Common myeloid progenitor, CD34-positive (primary cell): Measurements from ENCODE around the gene RGS7.
"Not testable (repeated sequence)": the region's sequence is repeated elsewhere in the genome, so short reads cannot be mapped to it uniquely, and the experiment has no call there.

Experiments used
- CTCF ChIA-PET: fragments of 350-600 bp; sonication (Branson Sonifier 250); formaldehyde crosslinking; loops from one replicate; lab custom pipeline; 2021; ENCODE audit warnings: antibody characterized with exemption; lab: Charles Lee
- POLR2A ChIA-PET: fragments of 350-600 bp; sonication (Branson Sonifier 250); formaldehyde crosslinking; loops from one replicate; lab custom pipeline; 2021; ENCODE audit warnings: antibody characterized with exemption; lab: Charles Lee
- DNase-seq, 3 donors: peaks; one replicate each; pipeline versions ENCODE4 v3.0.0 to v3.0.0-alpha.2; 2013
- H3K27ac ChIP-seq, 2 experiments: 1 replicate in 1 of 2; 2 replicates in 1 of 2; pipeline ENCODE4 v1.7.0; 2013; ENCODE audit warnings: inconsistent platforms in 2 of 2, low read length in 2 of 2, mild to moderate bottlenecking in 2 of 2, low read depth in 1 of 2, moderate library complexity in 1 of 2; ENCODE audit not compliant: severe bottlenecking in 2 of 2, insufficient read depth in 1 of 2, poor library complexity in 1 of 2
- H3K27me3 ChIP-seq, 5 experiments: replicated peaks in 2 of 5; 1 replicate in 3 of 5; 2 replicates in 2 of 5; pipeline versions ENCODE4 v1.6.1 to v1.7.0; 2013; ENCODE audit warnings: low read length in 4 of 5, mild to moderate bottlenecking in 2 of 5, moderate library complexity in 2 of 5, inconsistent platforms in 1 of 5; ENCODE audit not compliant: insufficient read depth in 5 of 5, control insufficient read depth in 4 of 5
- H3K36me3 ChIP-seq, 4 experiments: 1 replicate in 2 of 4; 2 replicates in 2 of 4; pipeline versions ENCODE4 v1.6.1 to v1.7.0; 2013; ENCODE audit warnings: low read length in 3 of 4, control low read depth in 1 of 4, mild to moderate bottlenecking in 1 of 4; ENCODE audit not compliant: control insufficient read depth in 4 of 4, insufficient read depth in 4 of 4
- H3K4me1 ChIP-seq, 4 experiments: 1 replicate in 3 of 4; 2 replicates in 1 of 4; pipeline versions ENCODE4 v1.6.1 to v1.7.1; 2013; ENCODE audit warnings: low read length in 3 of 4, mild to moderate bottlenecking in 3 of 4, control low read depth in 1 of 4, inconsistent platforms in 1 of 4, moderate library complexity in 1 of 4; ENCODE audit not compliant: control insufficient read depth in 4 of 4, insufficient read depth in 4 of 4; ENCODE audit errors: control extremely low read depth in 1 of 4
- H3K4me3 ChIP-seq, 7 experiments: 1 replicate in 4 of 7; 2 replicates in 3 of 7; pipeline versions ENCODE4 v1.5.1 to v1.7.0; 2013; ENCODE audit warnings: mild to moderate bottlenecking in 7 of 7, low read length in 6 of 7, moderate library complexity in 6 of 7, inconsistent platforms in 2 of 7, low read depth in 2 of 7, control low read depth in 1 of 7; ENCODE audit not compliant: insufficient read depth in 4 of 7, control insufficient read depth in 1 of 7; ENCODE audit errors: extremely low read depth in 1 of 7
- H3K9me3 ChIP-seq, 5 experiments: 1 replicate in 4 of 5; 2 replicates in 1 of 5; pipeline versions ENCODE4 v1.6.1 to v1.7.1; 2013; ENCODE audit warnings: low read length in 4 of 5, mild to moderate bottlenecking in 2 of 5, inconsistent platforms in 1 of 5, low read depth in 1 of 5, moderate library complexity in 1 of 5; ENCODE audit not compliant: control insufficient read depth in 4 of 5, insufficient read depth in 2 of 5; ENCODE audit errors: control extremely low read depth in 1 of 5
- WGBS: methylation state at CpG from one replicate; pipeline ENCODE4 v1.1.5; 2013; ENCODE audit not compliant: insufficient coverage; 5-methylcytosine and 5-hydroxymethylcytosine counted together

RGS7 gene

GRCh38 chr1:240912821-240913220, 444.2 kb downstream of the RGS7 start:
- ChIA-PET CTCF (no interaction called here), POLR2A (no interaction called here)
- H3K27ac ChIP-seq: no peak overlapping the region
- WGBS: no CpG with 5 or more reads among the region's 4 CpGs
- H3K36me3 ChIP-seq: no peaks in the 10 kb centered on the region
- no peaks in the 10 kb centered on the region for H3K4me1 ChIP-seq
- no peaks in the 10 kb centered on the region for H3K27me3 ChIP-seq
- no peak for DNase-seq
- H3K4me3 ChIP-seq: no peak overlapping the region
- H3K9me3 ChIP-seq: no peaks in the 10 kb centered on the region

GRCh38 chr1:240909701-240910457, 447.1 kb downstream of the RGS7 start:
- no peak overlapping the region for H3K27ac ChIP-seq
- ChIA-PET CTCF (interaction anchor here (0.6 kb wide), 1 partner anchor 1784 kb away, joined by 6 read pairs; no protein-coding TSS in a partner anchor), POLR2A (no interaction called here)
- DNase-seq: no peak
- 96% methylated on average over 8 of the region's 12 CpGs for WGBS
- H3K4me3 ChIP-seq: no peak overlapping the region
- no peaks in the 10 kb centered on the region for H3K36me3 ChIP-seq
- no peaks in the 10 kb centered on the region for H3K9me3 ChIP-seq
- H3K4me1 ChIP-seq: no peaks in the 10 kb centered on the region
- H3K27me3 ChIP-seq: no peaks in the 10 kb centered on the region

GRCh38 chr1:240906477-240906876, 450.5 kb downstream of the RGS7 start:
- H3K27me3 ChIP-seq: no peaks in the 10 kb centered on the region
- no peaks in the 10 kb centered on the region for H3K36me3 ChIP-seq
- no peak for DNase-seq
- H3K4me1 ChIP-seq: no peaks in the 10 kb centered on the region
- no peaks in the 10 kb centered on the region for H3K9me3 ChIP-seq
- no peak overlapping the region for H3K4me3 ChIP-seq
- H3K27ac ChIP-seq: no peak overlapping the region
- ChIA-PET POLR2A (no interaction called here), CTCF (no interaction called here)

GRCh38 chr1:240905225-240905765, 451.7 kb downstream of the RGS7 start:
- CTCF ChIA-PET: no interaction called here
- POLR2A ChIA-PET: no interaction called here
- H3K4me1 ChIP-seq: no peaks in the 10 kb centered on the region
- no peak overlapping the region for H3K4me3 ChIP-seq
- DNase-seq: no peak
- H3K27me3 ChIP-seq: no peaks in the 10 kb centered on the region
- H3K27ac ChIP-seq: no peak overlapping the region
- no peaks in the 10 kb centered on the region for H3K9me3 ChIP-seq
- no CpG with 5 or more reads among the region's 6 CpGs for WGBS
- H3K36me3 ChIP-seq: no peaks in the 10 kb centered on the region

- H3K36me3 ChIP-seq, CTCF ChIA-PET, POLR2A ChIA-PET, H3K4me1 ChIP-seq, H3K27me3 ChIP-seq, H3K9me3 ChIP-seq, H3K4me3 ChIP-seq, H3K27ac ChIP-seq, DNase-seq: not testable (repeated sequence)
- 86% methylated on average over 1 of the region's 4 CpGs for WGBS
Observed at GRCh38 chr1:240895424-240895823, 461.6 kb downstream of the RGS7 start.

GRCh38 chr1:240888787-240889048, 468.3 kb downstream of the RGS7 start:
- Histone ChIP-seq H3K4me3 (no peak overlapping the region), H3K27me3 (no peaks in the 10 kb centered on the region), H3K9me3 (no peaks in the 10 kb centered on the region), H3K4me1 (no peaks in the 10 kb centered on the region), H3K36me3 (no peaks in the 10 kb centered on the region), H3K27ac (no peak overlapping the region)
- POLR2A ChIA-PET: no interaction called here
- CTCF ChIA-PET: no interaction called here
- 97% methylated on average over 11 of the region's 11 CpGs for WGBS
- DNase-seq: no peak

- ChIA-PET POLR2A (no interaction called here), CTCF (interaction anchor here (0.5 kb wide), 1 partner anchor 362 kb away, joined by 3 read pairs; no protein-coding TSS in a partner anchor)
- 56% methylated on average over 12 of the region's 15 CpGs for WGBS
- DNase-seq: peak in 2 of 3 donors; percentile 15
- H3K27ac ChIP-seq: no peak overlapping the region
- no peaks in the 10 kb centered on the region for H3K36me3 ChIP-seq
- no peaks in the 10 kb centered on the region for H3K9me3 ChIP-seq
- no peak overlapping the region for H3K4me3 ChIP-seq
- no peaks in the 10 kb centered on the region for H3K27me3 ChIP-seq
- H3K4me1 ChIP-seq: no peaks in the 10 kb centered on the region
Observed at GRCh38 chr1:240888039-240888786, 468.8 kb downstream of the RGS7 start.
